NCI-H2227 (cell line): Measurements from ENCODE around the gene LHFPL2.
A peak's percentile ranks its signal among the peaks of the same experiment; 100 is the strongest.

ENCODE experiments used
- DNase-seq: peaks from one replicate; lab custom pipeline; 2025; ENCODE audit not compliant: unreplicated experiment; lab: John Stamatoyannopoulos, UW

The LHFPL2 gene

DNA sequence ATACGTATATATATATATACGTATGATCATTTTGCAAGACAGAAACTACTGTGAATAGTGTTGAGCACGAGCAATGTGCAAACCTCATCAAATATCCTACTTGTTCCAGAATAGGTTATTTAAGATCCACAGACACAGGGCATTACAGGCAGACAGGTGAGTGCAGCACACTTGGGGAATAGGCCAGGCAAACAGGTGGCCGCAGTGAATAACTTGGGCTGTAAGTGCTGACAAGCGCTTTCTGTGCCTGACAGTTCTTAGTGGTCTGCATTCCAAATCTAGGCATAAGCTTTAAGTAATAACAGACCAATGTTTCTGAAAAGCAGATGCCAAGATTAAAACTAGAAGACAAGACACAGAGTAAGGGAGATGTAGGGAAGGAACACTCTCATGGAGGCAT lies 77.9 kb downstream of the LHFPL2 start:
- DNase-seq, result no peak

DNA sequence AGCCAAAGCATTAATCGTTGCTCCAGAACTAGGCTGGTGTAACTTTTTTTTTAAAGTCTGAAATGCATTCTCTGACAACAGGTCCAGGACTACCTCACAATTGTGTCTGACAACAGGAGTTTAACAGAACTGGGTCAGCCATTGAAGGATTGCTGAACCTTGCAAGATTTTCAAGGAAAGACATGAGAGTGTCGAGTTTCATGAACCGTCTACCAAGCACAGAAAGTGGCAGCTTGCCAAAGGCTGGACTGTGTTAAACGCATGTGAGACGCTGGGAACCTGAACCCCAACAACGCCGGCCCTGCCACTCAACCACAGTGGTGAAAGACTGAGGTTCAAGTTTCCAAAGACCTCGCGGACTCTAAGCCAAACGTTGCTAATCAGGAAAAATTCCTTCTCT lies 79.1 kb downstream of the LHFPL2 start:
- peak; percentile 37 for DNase-seq

GRCh38 chr5:78568676-78569075 lies 79.9 kb downstream of the LHFPL2 start:
- no peak for DNase-seq

DNA sequence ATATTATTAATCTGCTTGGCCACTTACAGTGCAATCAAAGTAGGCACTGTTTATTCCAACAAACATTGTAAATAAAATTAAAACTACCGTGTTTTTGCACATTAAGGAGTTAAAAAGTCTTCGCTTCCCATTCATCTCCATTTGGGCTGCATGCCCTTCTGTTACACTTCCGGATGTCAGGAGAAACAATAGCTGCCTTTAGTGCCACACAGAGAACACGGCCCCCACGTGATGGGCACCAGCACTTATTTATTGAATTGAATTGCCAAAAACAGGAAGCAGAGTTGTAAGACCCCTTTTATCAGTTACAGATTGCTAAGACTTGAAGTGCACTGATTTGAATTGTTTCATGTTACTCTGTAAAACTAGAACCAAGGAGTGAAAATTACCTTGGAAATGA lies 80.4 kb downstream of the LHFPL2 start:
- DNase-seq, result no peak

DNA sequence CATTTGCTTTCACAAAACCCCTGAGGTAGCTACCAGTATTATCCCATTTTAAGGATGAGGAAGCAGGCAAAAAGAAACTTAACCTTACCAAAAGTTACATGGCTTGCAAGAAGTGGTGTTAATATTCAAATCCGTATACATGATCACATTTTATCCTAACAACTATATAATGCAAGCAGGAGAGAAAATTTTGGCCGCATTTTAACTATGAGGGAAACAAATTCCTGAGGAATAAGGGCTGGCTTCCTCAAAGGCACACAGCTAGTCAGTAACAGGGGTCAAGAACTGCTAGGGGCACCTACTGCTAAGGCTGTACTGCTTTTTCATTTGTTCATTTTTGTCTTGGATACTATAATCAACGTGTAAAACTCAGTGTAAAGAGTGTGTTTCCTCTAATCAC lies 81.0 kb downstream of the LHFPL2 start:
- DNase-seq, result no peak

- no peak for DNase-seq
Observed at GRCh38 chr5:78566747-78567425, 81.7 kb downstream of the LHFPL2 start.

DNA sequence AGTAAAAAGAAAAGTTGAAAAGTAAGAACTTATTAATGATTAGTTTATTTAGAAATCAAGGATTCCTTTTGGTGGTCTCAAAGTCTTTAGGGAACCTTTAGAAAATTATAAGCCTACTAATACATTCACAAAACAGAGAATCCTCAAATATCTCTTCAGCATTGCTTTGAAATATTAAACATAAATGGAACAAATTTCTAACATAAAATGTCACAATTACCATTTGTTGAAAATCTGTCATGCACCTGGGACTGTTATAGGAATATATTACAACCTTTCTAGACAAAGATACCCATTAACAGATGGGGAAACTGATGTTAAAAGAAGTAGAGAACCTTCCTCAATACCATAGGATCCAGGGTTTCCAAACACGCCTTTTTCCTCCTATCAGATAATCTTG lies 83.2 kb downstream of the LHFPL2 start:
- no peak for DNase-seq

- DNase-seq, result no peak
Observed at GRCh38 chr5:78563621-78564020, 85.0 kb downstream of the LHFPL2 start.

DNA sequence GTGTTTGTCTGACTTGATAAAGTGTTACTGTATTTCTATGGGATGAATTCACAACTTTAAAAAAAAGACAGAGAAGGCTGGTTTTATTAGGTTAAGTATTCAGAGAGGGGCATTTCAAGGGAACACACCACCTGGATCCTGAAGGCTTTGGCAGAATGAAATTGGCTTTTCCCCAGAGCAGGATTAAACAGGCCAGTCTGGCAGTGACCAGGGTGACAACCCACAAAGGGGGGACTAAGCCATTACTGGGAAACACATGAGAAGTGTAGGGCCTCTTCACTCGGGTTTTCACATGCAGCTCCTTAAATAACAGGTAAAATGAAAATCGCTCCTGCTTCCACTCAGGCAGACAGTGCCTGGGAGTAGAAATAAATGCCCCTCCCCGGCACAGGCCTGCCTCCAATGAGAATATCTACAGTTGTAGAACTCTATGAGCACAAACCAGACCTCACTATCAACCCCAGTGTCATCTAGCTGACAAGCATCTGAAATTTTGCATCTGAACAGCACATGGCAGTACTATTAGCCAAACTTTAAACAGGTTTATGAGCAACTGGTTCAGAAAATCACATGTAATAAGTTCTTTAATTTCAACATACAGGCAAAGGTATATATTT lies 85.8 kb downstream of the LHFPL2 start:
- DNase-seq, result no peak

- DNase-seq, result no peak
Observed at GRCh38 chr5:78562001-78562400, 86.6 kb downstream of the LHFPL2 start.

GRCh38 chr5:78561261-78561660 lies 87.3 kb downstream of the LHFPL2 start:
- no peak for DNase-seq

DNA sequence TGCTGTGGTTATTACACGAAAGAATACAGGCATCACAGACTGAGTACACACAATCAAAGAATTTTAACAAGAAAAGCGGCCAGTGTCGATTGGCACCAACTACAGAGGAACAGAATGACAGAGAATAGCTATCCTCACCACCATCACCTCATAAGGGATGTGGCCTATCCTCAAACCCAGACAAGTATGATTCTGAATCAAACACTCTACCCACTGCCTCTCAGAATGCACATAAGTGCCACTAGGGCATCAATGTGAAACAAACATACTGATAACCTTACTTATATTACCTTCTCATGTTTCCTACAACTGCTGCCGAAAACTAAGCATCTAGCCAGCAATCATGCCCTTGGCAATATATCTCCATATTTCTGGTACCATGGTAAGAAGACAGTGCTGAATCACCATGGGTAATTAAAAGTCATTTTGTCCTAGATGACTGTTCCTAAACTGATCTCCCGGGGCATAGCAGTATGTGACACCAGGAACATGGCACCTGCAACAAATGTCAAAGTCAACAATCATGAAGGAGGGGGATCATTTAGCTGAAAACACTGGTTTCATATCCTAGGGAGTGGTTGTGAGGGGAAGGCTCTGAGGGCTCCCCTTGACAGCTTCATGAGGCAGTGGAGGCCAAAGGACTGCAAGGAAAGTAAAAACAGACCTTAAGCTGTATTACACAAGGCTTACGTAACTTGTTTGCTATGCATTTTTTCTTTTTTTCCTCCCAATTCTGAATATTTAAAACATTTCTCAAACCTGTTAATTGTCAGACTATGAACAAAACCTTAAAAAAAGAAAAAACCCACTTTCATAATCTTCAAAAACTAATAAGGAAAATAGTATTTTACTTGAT lies 88.3 kb downstream of the LHFPL2 start:
- no peak for DNase-seq

DNA sequence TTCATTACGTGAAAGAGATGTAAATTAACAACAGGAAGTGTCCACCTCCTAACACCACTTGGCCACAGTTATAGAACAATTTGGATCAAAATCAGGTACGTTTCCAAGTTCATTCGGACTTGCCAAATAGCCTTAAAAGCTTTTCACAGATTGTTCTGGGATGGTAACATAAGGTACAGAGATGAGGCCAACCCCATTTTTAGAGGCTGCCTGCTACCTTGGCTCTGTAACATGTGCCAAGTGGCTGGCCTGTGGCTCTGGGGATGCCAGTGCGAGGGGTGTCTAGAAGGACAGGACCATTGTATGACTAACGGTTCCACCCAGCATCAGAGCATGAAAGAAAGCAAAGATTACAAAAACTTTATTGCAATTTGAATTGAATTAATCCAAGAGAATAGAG lies 91.0 kb downstream of the LHFPL2 start:
- no peak for DNase-seq

DNA sequence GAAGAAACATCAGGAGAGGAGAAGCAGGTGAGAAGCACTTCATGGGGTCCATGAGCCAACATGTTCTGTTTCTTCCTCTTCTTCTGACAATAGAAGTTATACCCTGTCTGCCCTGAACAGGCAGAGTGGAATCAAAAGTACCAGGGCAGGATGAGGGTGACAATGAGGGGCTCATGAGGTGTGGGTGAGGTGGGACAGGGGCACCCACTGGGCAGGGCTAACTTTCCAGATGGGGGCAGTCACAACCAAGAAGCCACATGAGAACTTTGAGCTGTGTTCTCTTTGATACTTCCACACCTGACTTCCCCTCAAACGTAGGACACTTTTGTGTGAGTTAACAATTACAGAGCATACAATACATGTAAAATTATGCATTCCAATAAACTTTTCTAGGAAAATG lies 92.7 kb downstream of the LHFPL2 start:
- no peak for DNase-seq

GRCh38 chr5:78554670-78555069 lies 93.9 kb downstream of the LHFPL2 start:
- no peak for DNase-seq

DNA sequence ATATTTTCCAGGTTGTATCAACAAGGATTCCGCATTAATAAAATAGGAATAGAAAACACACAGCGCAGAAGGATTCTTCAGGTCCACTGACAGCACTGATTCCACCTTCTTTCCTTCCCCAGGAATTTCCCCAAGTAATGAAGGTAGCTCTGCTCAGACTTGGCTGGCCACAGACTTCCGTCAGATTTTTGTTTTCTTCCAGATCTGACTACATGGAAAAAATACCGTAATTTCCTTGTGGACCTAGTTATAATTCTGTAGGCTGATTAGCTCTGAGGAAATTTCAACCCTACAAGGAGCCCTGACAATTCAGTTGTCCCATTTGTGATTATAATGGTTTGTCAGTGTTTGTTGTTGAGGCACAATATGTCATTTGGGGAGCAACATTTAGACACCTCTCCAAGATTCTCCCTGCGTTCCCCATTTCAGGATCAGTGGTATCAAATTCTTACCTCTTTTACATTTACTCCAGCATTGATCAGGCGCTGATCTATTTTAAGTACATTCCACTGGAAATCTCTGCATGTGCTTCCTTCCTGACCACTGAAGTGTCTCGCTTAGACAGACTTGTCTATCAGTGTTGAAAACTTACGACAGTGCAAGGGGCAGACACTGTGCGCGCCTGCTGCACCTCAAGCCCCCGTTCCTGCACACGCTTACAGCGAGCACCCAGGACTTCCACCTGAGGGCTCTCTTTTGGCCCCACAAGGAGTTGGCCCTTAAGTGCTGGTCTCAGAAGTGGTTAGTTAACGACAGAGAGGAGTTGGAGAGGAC lies 94.8 kb downstream of the LHFPL2 start:
- no peak for DNase-seq

DNA sequence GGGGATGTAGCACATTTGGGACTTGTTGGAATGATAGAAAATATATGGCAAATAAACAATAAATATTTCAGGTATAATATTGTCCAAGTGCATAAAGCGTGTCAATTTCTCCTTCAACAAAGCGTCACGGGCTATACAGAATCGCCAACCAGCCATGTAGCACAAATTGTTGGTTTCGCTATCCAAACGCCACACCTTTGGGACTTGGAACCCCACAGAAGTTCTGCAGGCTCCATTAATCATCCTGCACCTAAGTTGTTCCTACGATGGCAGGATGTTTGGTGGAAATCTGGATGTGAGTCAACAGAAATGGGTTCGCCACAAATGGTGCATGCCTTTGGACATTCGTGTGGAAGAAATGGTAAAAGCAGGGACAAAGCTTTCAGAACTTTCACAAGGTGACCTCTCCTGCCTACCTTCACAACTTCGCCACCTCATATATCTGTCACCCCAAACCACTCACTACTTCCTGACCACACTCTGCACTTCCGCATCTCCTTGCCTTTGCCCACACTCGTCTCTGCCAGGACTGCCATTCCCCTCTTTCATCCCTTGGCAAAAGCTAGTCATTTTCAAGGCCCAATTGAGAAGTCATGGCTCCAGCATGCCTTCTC lies 95.7 kb downstream of the LHFPL2 start:
- DNase-seq, result no peak

- no peak for DNase-seq
Observed at GRCh38 chr5:78550891-78551290, 97.7 kb downstream of the LHFPL2 start.

GRCh38 chr5:78549043-78549442 lies 99.5 kb downstream of the LHFPL2 start:
- no peak for DNase-seq

- DNase-seq, result no peak
Observed at GRCh38 chr5:78547731-78548615, 100.6 kb downstream of the LHFPL2 start.
